Duodenal mucosa (tissue), 2 donors: Measurements from ENCODE around the gene SLA2.

Experiments used
- H3K27ac ChIP-seq: one replicate; pipeline ENCODE4 v1.7.0; 2013; ENCODE audit warnings: low read depth, low read length
- H3K27me3 ChIP-seq, 2 donors: one replicate each; pipeline ENCODE4 v1.7.0; 2013; ENCODE audit warnings: low read length in 2 of 2, control low read depth in 1 of 2; ENCODE audit not compliant: insufficient read depth in 2 of 2, control insufficient read depth in 1 of 2
- H3K36me3 ChIP-seq, 2 donors: one replicate each; pipeline ENCODE4 v1.7.0; 2013; ENCODE audit warnings: low read length in 2 of 2, control low read depth in 1 of 2; ENCODE audit not compliant: insufficient read depth in 2 of 2, control insufficient read depth in 1 of 2
- H3K4me1 ChIP-seq, 2 donors: one replicate each; pipeline ENCODE4 v1.7.0; 2013; ENCODE audit warnings: low read length in 2 of 2, control low read depth in 1 of 2; ENCODE audit not compliant: insufficient read depth in 2 of 2, control insufficient read depth in 1 of 2
- H3K4me3 ChIP-seq, 2 donors: one replicate each; pipeline ENCODE4 v1.7.0; 2013; ENCODE audit warnings: low read length in 2 of 2, low read depth in 1 of 2
- H3K9ac ChIP-seq, 2 donors: one replicate each; pipeline ENCODE4 v1.7.0; 2013; ENCODE audit warnings: low read length in 2 of 2, low read depth in 1 of 2
- H3K9me3 ChIP-seq, 2 donors: one replicate each; pipeline ENCODE4 v1.7.0; 2013; ENCODE audit warnings: low read length in 2 of 2, control low read depth in 1 of 2; ENCODE audit not compliant: control insufficient read depth in 1 of 2

Gene SLA2

DNA sequence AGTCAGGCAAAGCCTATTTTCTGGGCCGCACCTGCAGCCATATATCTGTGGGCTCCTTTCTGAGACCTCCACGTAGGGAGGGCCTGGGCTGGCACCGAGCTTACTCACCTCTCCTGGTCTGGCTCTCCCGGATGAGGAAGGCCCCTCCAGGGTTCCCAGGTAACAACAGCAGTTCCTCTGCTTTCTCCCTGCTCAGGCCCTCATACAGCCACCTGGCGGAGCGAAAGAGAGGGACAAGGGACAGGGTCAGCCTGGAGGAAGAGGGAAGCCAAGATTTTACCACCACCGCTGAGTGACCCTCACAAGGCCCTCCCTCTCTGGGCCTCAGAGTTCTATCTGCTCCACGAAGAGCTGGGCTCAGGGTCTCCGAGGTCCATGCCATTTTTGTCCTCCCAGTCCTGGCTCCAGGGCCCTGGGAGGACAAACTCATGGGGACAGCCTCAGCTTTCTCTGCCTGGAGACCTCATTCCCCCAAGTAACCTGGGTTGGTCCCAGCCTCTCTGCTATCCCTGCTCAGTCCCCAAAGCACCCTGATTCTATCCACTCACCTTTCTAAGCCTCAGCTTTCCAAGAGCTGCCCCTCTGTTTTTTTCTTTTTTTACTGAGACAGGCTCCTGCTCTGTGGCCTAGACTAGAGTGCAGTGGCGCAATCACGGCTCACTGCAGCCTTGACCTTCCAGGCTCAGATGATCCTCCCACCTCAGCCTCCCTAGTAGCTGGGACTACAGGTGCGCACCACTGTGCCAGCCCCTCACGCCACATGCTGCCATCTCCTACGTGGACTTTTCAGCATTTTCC is 13.3 kb downstream of the SLA2 start:
- Histone ChIP-seq H3K27ac (no peak overlapping the region), H3K4me1 (peaks cover 0 to 3% of the 10 kb centered on the region in 2 donors), H3K9me3 (no peaks in the 10 kb centered on the region), H3K4me3 (no peak overlapping the region), H3K9ac (no peak overlapping the region), H3K27me3 (no peaks in the 10 kb centered on the region), H3K36me3 (no peaks in the 10 kb centered on the region)

DNA sequence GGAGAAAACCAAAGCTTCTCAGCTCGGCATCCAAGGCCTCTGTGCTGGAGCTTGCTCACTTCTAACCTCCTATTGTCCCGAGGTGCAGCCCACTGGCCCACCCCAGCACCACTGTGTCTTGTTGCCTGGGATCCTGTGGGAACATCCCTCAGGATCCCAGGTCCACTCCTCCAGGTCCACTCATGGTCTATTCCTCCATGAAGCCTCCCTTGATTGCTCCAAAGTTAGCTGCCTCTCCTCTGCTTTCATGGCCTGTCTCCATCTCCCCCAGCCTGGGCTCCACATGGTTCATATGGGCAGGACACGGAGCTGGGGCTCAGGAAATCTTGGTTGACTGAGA is 13.9 kb downstream of the SLA2 start:
- peaks cover 0 to 3% of the 10 kb centered on the region in 2 donors for H3K4me1 ChIP-seq
- H3K27ac ChIP-seq, result no peak overlapping the region
- no peak overlapping the region for H3K9ac ChIP-seq
- no peaks in the 10 kb centered on the region for H3K36me3 ChIP-seq
- no peak overlapping the region for H3K4me3 ChIP-seq
- no peaks in the 10 kb centered on the region for H3K27me3 ChIP-seq
- H3K9me3 ChIP-seq, result no peaks in the 10 kb centered on the region

DNA sequence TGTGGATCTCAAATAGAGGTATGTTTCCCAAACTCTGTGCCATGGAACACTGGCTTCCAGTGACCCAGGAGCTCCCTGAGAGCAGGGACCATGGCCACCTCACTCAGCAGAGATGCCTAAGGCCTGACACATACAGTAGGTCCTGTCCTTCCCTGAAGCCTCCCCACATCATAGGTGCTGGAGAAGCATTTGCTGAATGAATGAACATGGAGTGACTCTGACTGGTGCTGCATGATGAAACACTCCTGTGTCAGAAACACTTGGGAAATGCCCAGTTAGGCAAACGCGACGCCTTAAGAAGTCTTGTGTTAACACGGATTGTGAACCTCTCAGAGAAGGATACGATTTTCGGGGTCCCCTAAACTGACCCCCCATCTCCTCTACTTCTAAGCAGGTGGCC is 14.3 kb downstream of the SLA2 start:
- Histone ChIP-seq H3K36me3 (no peaks in the 10 kb centered on the region), H3K9ac (no peak overlapping the region), H3K4me3 (no peak overlapping the region), H3K27ac (no peak overlapping the region), H3K9me3 (no peaks in the 10 kb centered on the region), H3K4me1 (peaks cover 0 to 3% of the 10 kb centered on the region in 2 donors), H3K27me3 (no peaks in the 10 kb centered on the region)

DNA sequence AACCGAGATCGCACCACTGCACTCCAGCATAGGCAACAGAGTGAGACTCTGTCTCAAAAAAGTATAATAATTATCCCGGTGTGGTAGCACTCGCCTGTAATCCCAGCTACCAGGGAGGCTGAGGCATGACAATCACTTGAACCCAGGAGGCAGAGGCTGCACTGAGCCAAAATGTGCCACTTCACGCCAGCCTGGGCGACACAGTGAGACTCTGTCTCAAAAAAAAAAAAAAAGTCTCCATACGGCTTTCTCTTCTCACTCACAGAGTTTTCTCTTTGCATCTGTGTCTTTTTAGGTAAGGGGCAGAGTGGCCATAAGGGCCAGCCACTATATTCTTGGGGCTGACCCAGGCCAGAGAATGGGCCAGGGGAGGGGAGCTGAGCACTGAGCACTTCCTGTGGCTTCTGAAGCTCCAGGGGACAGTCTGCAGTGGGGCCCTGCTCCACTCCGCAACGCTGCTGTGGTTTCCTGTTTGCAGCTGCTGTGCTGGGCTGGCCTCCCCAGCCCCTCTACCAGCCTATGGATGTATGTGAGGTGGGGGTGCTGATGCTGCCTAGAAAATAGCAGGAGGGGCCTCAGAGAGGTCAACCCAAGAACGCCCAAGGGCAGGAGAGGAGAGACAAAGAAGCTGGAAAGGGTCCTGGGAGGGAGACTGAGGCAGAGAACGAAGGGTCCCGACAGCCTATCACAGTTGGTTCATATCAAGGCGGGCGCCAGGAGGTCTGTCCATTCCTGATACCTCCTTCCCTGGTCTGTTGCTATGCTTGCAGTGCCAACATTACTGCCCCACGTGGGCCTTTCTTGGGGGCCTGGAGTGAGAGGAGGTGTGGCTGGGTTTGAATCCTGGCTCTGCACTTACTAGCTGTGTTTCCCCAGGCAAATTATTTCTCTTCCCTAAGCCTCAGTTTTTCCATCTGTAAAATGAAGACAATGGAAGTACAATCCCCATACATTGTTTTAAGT is 16.0 kb downstream of the SLA2 start:
- H3K27me3 ChIP-seq, result no peaks in the 10 kb centered on the region
- H3K36me3 ChIP-seq, result no peaks in the 10 kb centered on the region
- H3K27ac ChIP-seq, result no peak overlapping the region
- peaks cover 0 to 3% of the 10 kb centered on the region in 2 donors for H3K4me1 ChIP-seq
- no peak overlapping the region for H3K4me3 ChIP-seq
- H3K9ac ChIP-seq, result no peak overlapping the region
- no peaks in the 10 kb centered on the region for H3K9me3 ChIP-seq

DNA sequence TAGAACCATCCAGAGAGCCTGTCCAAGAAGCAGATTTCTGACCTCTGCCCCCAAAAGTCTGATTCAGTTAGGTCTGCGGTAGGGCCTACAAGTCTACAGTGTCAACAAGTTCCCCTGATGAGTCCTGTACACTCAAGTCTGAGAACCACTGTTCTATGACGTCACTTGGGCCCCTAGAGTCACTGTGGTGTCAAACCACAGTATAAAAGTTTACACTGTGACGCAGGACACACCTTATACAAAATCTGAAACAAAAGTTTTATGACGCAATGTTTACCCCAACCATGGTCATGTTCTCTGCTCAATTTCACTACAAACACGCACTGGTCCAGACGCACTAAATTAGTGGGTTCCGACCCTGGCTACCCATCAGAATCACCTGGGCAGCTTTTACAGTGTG is 17.9 kb downstream of the SLA2 start:
- Histone ChIP-seq H3K4me1 (peaks cover 11% of the 10 kb centered on the region in 2 donors), H3K9ac (no peak overlapping the region), H3K27ac (no peak overlapping the region)

DNA sequence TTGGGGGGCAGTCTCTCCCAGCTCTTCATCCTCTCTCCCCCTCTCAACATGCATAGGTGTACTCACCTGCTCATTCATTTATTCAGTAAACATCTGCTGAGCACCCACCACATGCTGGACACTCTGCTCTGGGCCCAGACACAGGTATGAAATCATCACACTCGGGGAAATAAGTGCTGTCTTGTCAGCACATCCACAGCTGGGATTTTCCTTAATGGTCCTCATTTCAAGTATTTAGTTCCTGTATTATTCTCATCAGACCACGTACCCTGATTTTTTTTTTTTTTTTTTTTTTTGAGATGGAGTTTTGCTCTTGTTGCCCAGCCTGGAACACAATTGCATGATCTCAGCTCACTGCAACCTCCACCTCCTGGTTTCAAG is 21.1 kb downstream of the SLA2 start:
- Histone ChIP-seq H3K36me3 (no peaks in the 10 kb centered on the region), H3K27me3 (no peaks in the 10 kb centered on the region), H3K9ac (no peak overlapping the region), H3K27ac (no peak overlapping the region), H3K4me1 (peaks cover 8 to 11% of the 10 kb centered on the region in 2 donors), H3K4me3 (no peak overlapping the region), H3K9me3 (no peaks in the 10 kb centered on the region)

More for the DNA sequence above, 17.9 kb downstream of the SLA2 start:
- Histone ChIP-seq H3K27me3 (no peaks in the 10 kb centered on the region), H3K4me3 (no peak overlapping the region), H3K36me3 (no peaks in the 10 kb centered on the region), H3K9me3 (no peaks in the 10 kb centered on the region)

DNA sequence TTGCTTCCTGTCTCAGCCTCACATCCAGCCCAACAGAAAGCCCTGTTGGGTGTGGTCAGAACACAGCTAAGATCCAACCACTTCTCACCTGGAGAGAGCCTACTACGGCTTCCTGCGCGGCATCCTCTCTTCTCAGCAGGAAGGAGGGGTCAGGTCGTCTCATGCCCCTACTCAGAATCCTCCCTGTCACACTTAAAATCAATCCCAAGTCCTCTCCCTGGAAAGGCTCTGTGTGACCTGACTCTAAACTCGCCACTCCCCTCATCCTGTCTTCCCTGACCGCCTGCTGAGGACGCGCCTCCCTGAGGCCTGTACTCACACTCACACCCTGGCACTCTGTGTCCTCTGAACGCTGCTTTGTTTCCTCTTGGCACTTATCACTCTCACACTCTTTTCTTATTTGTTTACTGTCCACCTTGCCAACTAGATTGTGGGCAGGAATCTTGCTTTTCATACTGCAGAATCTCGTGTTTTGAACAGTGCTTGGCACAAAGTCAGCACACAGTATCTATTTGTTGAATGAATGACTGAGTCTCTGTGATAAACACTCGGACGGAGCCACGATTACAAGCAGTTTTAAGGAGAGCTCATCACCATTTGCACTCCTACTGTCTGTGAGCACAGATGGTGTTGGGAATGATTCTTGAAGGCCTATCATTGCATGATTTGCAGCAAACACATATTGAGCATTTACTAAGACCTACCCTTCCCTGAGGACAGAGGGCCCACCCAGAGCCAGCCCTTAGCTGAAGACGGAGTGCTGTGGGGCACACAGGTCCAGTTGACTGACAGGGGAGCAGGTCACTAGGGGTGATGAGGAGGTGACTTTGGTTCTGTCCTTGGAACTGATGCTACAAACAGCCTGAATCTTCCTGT is 21.7 kb downstream of the SLA2 start:
- Histone ChIP-seq H3K4me1 (peaks cover 8 to 11% of the 10 kb centered on the region in 2 donors), H3K4me3 (no peak overlapping the region), H3K36me3 (no peaks in the 10 kb centered on the region), H3K27me3 (no peaks in the 10 kb centered on the region), H3K9ac (no peak overlapping the region), H3K27ac (no peak overlapping the region), H3K9me3 (no peaks in the 10 kb centered on the region)

DNA sequence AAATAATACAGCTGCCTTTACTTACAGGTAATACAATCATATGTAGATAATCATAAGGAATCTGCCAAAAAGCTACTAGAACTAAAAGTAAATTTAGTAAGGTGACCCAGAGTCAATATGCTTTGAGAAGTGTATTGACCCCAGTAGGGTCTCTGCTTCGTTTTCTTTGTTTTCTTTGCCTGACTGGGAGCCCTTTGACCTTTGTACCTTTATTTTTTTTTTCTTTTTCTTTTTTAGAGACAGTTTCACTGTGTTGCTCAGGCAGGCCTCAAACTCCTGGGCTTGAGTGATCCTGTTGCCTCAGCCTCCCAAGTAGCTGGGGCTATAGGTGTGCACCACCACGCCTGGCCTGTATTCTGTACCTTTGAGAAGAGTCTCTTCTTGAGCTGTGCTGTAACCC is 22.6 kb downstream of the SLA2 start:
- no peaks in the 10 kb centered on the region for H3K27me3 ChIP-seq
- H3K27ac ChIP-seq, result no peak overlapping the region
- no peak overlapping the region for H3K4me3 ChIP-seq
- H3K9me3 ChIP-seq, result no peaks in the 10 kb centered on the region
- peaks cover 8 to 11% of the 10 kb centered on the region in 2 donors for H3K4me1 ChIP-seq
- no peak overlapping the region for H3K9ac ChIP-seq
- H3K36me3 ChIP-seq, result no peaks in the 10 kb centered on the region

DNA sequence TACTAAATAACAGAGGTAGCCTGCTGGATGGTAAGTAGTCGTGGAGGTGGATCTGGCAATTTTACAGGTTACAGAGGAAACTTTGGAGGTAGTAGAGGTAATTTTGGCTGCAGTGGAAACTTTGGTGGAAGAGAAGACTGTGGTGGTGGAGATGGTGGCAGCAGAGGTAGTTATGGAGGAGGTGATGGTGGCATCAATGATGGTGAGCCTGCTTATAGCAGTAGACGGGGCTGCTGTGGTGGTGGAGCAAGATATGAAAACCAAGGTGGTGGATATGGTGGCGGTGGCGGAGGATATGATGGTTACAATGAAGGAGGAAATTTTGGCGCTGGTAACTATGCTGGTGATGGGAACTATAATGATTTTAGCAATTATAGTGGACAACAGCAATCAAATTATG is 25.1 kb downstream of the SLA2 start:
- Histone ChIP-seq H3K9ac (no peak overlapping the region), H3K4me1 (peaks cover 8 to 11% of the 10 kb centered on the region in 2 donors), H3K27me3 (no peaks in the 10 kb centered on the region), H3K36me3 (no peaks in the 10 kb centered on the region), H3K4me3 (no peak overlapping the region), H3K9me3 (no peaks in the 10 kb centered on the region), H3K27ac (no peak overlapping the region)
